ENCODE data around the gene GPR148.
"Not testable (repeated sequence)": the region's sequence is repeated elsewhere in the genome, so short reads cannot be mapped to it uniquely, and the experiment has no call there.

The GPR148 gene

GRCh38 chr2:130724455-130724854 lies 4.4 kb upstream of the GPR148 start:
- H3K9me3 ChIP-seq, result no peaks in the 10 kb centered on the region
- H3K4me1 ChIP-seq, result no peaks in the 10 kb centered on the region; the same call in 1 of the 2 replicates
- H3K27me3 ChIP-seq, result no peaks in the 10 kb centered on the region
- no peaks in the 10 kb centered on the region for H3K36me3 ChIP-seq
- DNase-seq, result no peak
- no peak for TF ChIP-seq CTCF (IDR thresholded peaks at IDR 0.05; ENCODE audit: low read depth, low read length)
- H3K4me3 ChIP-seq (ENCODE audit: low read depth, low read length), result no peak overlapping the region

- Histone ChIP-seq H3K27me3 (no peaks in the 10 kb centered on the region), H3K4me3 (ENCODE audit: low read depth, low read length) (peak overlapping the region; percentile 50), H3K4me1 (no peaks in the 10 kb centered on the region; the same call in 1 of the 2 replicates), H3K36me3 (no peaks in the 10 kb centered on the region), H3K9me3 (no peaks in the 10 kb centered on the region)
- no peak for TF ChIP-seq CTCF (IDR thresholded peaks at IDR 0.05; ENCODE audit: low read depth, low read length)
- DNase-seq, result no peak
Observed at GRCh38 chr2:130726614-130727180, 2.2 kb upstream of the GPR148 start.

- H3K36me3 ChIP-seq, result no peaks in the 10 kb centered on the region
- TF ChIP-seq CTCF (IDR thresholded peaks at IDR 0.05; ENCODE audit: low read depth, low read length), result no peak
- H3K9me3 ChIP-seq, result no peaks in the 10 kb centered on the region
- peak; percentile 89 for DNase-seq
- H3K4me3 ChIP-seq (ENCODE audit: low read depth, low read length), result peak overlapping the region; percentile 50
- H3K27me3 ChIP-seq, result no peaks in the 10 kb centered on the region
- H3K4me1 ChIP-seq, result no peaks in the 10 kb centered on the region; the same call in 1 of the 2 replicates
Observed at GRCh38 chr2:130727286-130727924, 1.5 kb upstream of the GPR148 start.

- Histone ChIP-seq H3K9me3 (no peaks in the 10 kb centered on the region), H3K27me3 (no peaks in the 10 kb centered on the region), H3K4me3 (ENCODE audit: low read depth, low read length) (peak overlapping the region; percentile 50), H3K36me3 (no peaks in the 10 kb centered on the region), H3K4me1 (no peaks in the 10 kb centered on the region; the same call in 1 of the 2 replicates)
- no peak for DNase-seq
- TF ChIP-seq CTCF (IDR thresholded peaks at IDR 0.05; ENCODE audit: low read depth, low read length), result no peak
Observed at GRCh38 chr2:130728007-130728454, 839 bp upstream of the GPR148 start.

- no peaks in the 10 kb centered on the region for H3K27me3 ChIP-seq
- H3K9me3 ChIP-seq, result no peaks in the 10 kb centered on the region
- H3K4me1 ChIP-seq, result no peaks in the 10 kb centered on the region; the same call in 1 of the 2 replicates
- no peak for TF ChIP-seq CTCF (IDR thresholded peaks at IDR 0.05; ENCODE audit: low read depth, low read length)
- H3K4me3 ChIP-seq (ENCODE audit: low read depth, low read length), result no peak overlapping the region
- DNase-seq, result no peak
- no peaks in the 10 kb centered on the region for H3K36me3 ChIP-seq
Observed at GRCh38 chr2:130729322-130730299, 741 bp downstream of the GPR148 start.

GRCh38 chr2:130732257-130732656 lies 3.4 kb downstream of the GPR148 start:
- H3K4me3 ChIP-seq (ENCODE audit: low read depth, low read length); H3K27me3 ChIP-seq; H3K36me3 ChIP-seq; H3K4me1 ChIP-seq; DNase-seq; H3K9me3 ChIP-seq: not testable (repeated sequence)
